Measurements from ENCODE around the gene CSH2. TPM values are rescaled to one million over a fixed set of nuclear protein-coding genes. Genes with fewer than 3 reads are reported as not detected.
A peak's percentile ranks its signal among the peaks of the same experiment; 100 is the strongest.

The CSH2 gene
- total and polyA plus RNA-seq, 2 of the 13 experiments (the other 11 are each of a cell fraction or from before 2014, with no cell fraction given) = not detected

- TF ChIP-seq ZBTB4 (CRISPR knock-in tag; IDR thresholded peaks at IDR 0.05; ENCODE audit: borderline replicate concordance) (peak; percentile 65; the same call in 1 of the 2 replicates), THYN1 (CRISPR knock-in tag; IDR thresholded peaks at IDR 0.05; ENCODE audit: borderline replicate concordance, low read depth) (no peak), NFRKB (IDR thresholded peaks at IDR 0.05) (no peak), ZFP36L1 (CRISPR knock-in tag; IDR thresholded peaks at IDR 0.05) (no peak), EED (CRISPR knock-in tag; IDR thresholded peaks at IDR 0.05) (no peak), MAFG (CRISPR knock-in tag; IDR thresholded peaks at IDR 0.05) (no peak), FLYWCH1 (CRISPR knock-in tag; IDR thresholded peaks at IDR 0.05) (no peak), ZFP91 (CRISPR knock-in tag; IDR thresholded peaks at IDR 0.05; ENCODE audit: borderline replicate concordance) (no peak), ZNF24 (IDR thresholded peaks at IDR 0.05) (no peak), TCF7 (IDR thresholded peaks at IDR 0.05; ENCODE audit: low read depth) (no peak), NBN (conservative IDR thresholded peaks at IDR 0.05) (no peak), ZNF251 (CRISPR knock-in tag; IDR thresholded peaks at IDR 0.05) (no peak), CCAR2 (optimal IDR thresholded peaks at IDR 0.05; ENCODE audit: low read depth, low read length) (no peak), GRHL1 (CRISPR knock-in tag; conservative IDR thresholded peaks at IDR 0.05) (no peak), IKZF5 (CRISPR knock-in tag; IDR thresholded peaks at IDR 0.05) (no peak), HNRNPH1 (optimal IDR thresholded peaks at IDR 0.05; ENCODE audit: low read depth, low read length) (no peak), KDM1A (CRISPR knock-in tag; IDR thresholded peaks at IDR 0.05) (no peak), ZNF569 (CRISPR knock-in tag; IDR thresholded peaks at IDR 0.05; ENCODE audit: borderline replicate concordance) (no peak), ZNF264 (CRISPR knock-in tag; IDR thresholded peaks at IDR 0.05) (no peak), ZNF83 (CRISPR knock-in tag; IDR thresholded peaks at IDR 0.05; ENCODE audit: borderline replicate concordance) (no peak), E2F1 (CRISPR knock-in tag; IDR thresholded peaks at IDR 0.05) (no peak), SMAD3 (CRISPR knock-in tag; IDR thresholded peaks at IDR 0.05) (no peak)
Observed at GRCh38 chr17:63848834-63849689, 24.4 kb downstream of the CSH2 start (continued).
